Measurements from ENCODE around the gene PIGZ.
"Not testable (repeated sequence)": the region's sequence is repeated elsewhere in the genome, so short reads cannot be mapped to it uniquely, and the experiment has no call there.

The PIGZ gene

DNA sequence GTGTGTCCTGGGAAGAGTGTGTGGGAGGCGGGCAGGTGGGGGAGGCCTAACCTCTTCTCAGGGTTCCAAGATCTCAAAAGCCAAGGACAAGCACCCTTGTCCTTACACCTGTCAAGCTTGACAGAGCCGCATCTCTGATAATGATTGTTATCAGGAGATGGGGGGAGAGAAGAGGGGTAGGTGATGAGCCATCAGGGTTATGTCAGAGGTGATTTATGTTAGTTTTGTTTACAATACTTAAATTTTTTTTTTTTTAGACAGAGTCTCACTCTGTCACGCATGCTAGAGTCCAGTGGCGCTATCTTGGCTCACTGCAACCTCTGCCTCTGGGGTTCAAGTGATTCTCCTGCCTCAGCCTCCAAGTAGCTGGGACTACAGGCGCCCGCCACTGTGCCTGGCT is 18.9 kb downstream of the PIGZ start:
- no peak for DNase-seq (ENCODE audit: low read depth, low spot score)

DNA sequence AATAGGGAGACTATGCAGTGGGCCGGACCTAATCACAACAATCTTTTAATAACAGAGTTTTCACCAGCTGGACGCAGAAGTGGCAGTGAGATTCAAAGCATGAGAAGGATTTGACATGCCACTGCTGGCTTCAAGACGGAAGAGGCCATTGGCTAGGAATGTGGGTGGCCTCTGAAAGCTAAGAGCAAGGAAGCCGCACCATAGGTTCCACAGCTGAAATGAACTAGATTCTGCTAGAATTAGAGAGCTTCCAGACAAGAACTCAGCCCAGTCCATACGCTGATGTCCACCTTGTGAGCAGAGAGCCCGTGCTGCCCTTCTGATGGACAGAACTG is 19.4 kb downstream of the PIGZ start:
- no peak for DNase-seq (ENCODE audit: low read depth, low spot score)

DNA sequence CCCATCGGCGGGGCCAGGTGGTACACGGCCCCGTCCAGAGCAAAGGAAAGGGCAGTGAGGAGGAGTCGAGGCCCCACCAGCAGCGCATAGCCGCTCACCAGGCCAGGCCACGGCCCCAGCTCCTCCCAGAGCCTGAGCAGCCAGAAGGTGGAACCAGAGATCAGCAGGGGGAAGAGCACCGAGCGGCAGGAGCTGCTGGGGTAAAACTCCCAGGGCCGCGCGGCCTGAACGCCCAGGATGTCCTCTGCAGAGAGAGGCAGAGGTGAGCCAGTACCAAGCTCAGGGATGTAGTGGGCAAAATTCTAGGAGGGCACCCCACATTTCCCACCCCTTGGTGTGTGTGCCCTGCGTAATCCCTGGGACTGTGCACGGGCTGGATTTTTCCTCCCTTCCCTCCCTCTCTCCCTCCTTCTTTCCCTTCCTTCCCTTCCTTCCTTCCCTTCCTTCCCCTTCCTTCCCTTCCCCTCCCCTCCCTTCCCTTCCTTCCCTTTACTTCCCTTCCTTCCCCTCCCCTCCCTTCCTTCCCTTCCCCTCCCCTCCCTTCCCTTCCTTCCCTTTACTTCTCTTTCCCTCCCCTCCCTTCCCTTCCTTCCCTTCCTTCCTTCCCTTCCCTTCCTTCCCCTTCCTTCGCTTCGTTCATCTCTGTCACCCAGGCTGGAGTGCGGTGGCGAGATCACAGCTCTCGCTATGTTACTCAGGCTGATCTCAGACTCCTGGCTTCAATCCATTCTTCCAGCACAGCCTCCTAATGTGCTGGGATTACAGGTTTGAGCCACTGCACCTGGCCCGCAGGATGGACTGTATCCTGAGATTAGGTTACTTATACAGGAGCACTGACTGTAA is 20.0 kb downstream of the PIGZ start:
- no peak for DNase-seq (ENCODE audit: low read depth, low spot score)

DNA sequence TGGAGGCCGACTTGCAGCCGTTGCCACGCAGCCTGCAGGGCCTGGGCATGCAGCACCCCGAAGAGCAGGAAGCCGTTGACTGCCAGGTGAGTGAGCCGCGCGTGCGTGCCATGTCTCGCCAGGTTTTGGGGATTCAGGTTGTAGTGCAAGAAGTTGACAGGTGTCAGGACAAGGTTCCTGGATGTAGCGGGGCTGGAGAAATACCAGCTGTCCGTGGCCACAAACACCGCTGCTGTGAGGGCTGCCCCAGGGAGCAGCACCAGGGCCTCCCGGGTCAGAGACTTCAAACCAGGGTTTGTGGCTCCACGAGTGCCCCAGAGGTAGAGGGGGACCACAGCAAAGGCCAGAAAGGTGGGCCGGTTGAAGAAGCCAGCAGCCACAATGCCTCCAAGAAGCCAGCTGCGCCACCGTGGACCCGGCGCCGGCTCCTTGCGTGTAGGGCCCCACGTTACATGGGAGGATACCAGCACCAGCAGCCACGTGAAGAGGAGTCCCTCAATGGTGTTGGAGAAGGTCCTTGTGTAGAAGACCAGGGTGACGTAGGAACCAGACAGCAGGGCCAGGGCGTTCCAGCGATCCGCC is 20.7 kb downstream of the PIGZ start:
- no peak for DNase-seq (ENCODE audit: low read depth, low spot score)

DNA sequence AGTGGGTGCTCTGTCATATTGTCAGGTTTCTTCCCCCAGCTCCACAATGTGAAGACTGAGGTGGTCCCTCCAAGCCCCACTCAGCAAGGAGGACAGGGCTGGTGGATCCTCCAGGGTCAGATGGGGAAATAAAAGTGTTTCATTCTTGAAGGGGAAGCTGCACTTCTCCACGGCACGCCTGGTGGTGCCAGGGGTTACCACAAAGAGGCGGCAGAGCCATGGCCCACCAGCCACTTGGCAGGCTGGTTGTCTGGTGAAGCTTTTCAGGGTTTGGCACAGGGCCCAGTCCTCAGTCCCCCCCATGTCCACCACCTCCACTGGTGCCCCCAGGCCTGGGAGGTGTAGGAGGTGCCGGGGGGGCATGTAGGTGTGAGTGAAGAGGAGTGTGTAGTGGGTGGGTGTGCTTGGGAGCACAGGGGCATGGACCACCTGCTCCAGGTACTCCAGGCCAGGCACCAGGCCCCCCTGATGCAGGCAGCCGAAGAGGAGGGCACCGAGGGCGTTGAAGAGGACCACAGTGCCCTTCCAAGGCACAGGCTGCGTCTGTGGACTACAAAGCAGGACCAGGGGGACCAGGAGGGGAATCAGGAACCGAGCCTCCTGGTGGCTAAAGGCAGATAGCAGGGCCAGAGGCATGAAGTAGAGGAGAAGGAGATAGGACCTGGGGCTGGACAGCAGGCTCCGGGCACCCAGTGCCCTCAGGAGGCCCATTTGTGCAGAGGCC is 21.3 kb downstream of the PIGZ start:
- DNase-seq (ENCODE audit: low read depth, low spot score): no peak

DNA sequence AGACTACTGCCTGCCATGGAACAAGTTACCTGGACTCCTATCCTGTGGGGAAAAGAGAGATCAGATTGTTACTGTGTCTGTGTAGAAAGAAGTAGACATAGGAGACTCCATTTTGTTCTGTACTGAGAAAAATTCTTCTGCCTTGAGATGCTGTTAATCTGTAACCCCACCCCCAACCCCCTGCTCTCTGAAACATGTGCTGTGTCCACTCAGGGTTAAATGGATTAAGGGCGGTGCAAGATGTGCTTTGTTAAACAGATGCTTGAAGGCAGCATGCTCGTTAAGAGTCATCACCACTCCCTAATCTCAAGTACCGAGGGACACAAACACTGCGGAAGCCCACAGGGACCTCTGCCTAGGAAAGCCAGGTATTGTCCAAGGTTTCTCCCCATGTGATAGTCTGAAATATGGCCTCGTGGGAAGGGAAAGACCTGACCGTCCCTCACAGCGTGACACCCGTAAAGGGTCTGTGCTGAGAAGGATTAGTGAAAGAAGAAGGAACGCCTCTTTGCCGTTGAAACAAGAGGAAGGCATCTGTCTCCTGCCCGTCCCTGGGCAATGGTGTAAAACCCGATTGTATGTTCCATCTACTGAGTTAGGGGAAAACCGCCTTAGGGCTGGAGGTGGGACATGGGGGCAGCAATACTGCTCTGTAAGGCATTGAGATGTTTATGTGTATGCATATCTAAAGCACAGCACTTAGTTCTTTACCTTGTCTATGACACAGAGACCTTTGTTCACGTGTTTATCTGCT is 24.4 kb downstream of the PIGZ start:
- DNase-seq (ENCODE audit: low read depth, low spot score): not testable (repeated sequence)

DNA sequence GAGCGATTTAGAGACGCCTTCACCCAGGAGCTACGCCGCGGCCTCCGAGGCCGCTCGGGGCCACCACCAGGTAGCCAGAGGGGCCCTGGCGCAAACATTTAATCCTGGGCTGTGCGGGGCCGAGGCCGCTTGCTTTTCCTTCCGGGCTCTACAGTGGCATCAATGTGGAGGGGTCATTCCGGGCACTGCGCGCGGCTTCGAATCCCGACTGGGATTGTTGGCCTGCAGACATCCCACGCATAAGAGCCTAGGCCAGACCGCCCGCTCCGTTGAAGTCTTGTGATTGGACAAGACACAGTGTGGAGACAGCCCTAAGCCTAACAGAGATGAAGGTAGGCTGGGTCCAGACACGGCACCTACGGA is 25.7 kb downstream of the PIGZ start:
- no peak for DNase-seq (ENCODE audit: low read depth, low spot score)

DNA sequence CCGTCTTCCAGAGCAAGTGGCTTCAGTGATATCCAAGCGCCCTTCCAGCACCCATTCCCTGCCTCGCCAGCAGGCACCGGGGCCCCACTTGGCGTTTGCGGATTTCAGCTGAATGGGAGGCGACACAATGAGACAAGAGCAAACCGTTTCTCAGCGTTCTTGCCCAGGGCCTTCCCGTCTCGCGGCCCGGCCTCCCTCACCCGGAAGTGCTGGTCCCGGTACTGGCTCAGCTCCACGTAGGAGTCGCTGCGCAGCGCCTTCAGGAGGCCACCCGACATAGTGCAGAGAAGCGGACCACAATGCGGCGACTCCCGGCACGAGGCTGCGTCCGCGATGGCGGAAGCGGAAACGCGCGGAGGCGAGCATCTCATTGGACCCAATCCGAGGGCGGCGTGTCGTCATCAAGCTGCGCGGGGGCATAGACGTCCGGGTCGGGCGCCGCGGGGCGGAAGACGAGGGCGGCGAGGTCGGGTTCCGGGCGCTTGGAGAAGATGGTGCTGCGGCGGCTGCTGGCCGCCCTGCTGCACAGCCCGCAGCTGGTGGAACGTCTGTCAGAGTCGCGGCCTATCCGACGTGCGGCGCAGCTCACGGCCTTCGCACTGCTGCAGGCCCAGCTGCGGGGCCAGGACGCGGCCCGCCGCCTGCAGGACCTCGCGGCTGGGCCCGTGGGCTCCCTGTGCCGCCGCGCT is 26.3 kb downstream of the PIGZ start, which contains the start of gene NCBP2:
TSS of gene NCBP2 (minus strand) at position 303 of the 689 bp plus-strand sequence. CDS start at position 278, 25 bp downstream.
- DNase-seq (ENCODE audit: low read depth, low spot score): peak; percentile 93

DNA sequence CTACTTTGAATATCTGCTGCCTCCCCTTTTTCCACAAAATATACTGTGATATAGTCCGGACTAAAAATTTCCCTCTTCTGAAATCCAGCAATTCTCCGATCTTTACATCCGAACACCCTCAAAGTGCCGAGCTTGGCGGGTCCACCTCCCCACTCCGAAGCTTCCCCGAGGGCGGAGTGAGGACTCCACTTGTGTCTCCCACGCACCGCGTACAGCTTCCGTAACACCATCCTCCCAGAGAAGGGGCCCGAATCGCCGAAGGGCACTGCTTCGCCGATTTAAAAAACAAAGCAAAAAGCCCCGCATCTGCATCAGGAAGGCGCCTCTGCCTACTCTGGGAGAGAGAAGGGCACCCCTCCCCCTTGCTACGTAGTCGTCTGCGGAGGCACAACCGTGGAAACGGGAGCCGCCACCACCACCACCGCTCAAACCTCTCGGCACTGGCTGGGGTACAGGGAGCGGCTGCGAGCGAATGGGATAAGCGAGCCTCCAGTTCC is 26.9 kb downstream of the PIGZ start:
- no peak for DNase-seq (ENCODE audit: low read depth, low spot score)

DNA sequence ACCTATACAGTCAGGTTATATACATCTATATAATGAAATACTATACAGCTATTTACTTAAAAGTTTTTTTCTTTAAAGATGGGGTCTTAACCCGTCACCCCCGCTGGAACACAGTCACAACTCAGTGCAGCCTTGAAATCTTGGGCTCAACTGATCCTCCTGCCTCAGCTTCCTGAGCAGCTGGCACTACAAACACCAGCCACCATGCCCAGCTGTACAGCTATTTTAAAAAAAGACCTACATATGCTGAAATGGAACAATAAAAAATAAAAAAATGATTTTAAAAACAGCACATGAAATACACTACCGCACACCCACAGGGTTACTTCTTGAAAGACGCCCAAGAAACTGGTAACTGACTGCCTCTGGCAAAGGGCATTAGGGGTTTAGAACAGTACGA is 30.1 kb downstream of the PIGZ start:
- DNase-seq (ENCODE audit: low read depth, low spot score): no peak

DNA sequence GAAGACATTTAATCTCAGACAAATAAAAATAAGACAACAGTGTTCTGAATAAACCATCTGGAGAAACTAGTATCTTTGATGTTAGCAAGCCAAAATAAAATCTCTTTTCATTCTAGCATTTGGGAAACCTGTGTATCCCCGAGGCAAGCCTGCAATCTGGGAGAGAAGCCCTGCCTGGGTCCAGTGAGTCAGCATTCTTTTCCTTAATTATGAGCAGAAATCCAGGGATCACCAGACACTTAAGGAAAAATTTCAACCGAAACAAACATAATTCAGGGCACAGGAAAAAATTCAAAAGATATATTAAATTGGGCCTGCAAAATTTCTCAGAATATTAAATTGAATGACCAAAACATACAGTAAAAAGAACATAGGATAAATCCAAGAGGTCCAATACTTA is 30.5 kb downstream of the PIGZ start:
- no peak for DNase-seq (ENCODE audit: low read depth, low spot score)

DNA sequence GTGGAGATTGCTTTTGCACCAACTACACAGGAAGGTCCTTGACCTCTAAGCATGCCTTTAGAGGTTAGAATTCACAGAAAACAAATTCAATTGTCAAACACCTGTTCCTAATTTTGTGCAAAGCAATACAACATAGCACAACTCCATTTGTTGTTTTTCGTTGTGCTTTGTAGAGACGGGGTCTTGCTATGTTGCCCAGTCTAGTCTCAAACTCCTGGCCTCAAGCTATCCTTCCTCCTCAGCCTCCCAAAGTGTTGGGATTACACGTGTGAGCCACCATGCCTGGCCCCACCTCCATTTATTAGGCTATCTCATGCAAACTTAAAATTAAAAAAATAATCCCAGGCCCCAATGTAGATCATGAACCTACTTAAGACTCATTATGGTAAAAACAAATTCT is 32.3 kb downstream of the PIGZ start:
- no peak for DNase-seq (ENCODE audit: low read depth, low spot score)

DNA sequence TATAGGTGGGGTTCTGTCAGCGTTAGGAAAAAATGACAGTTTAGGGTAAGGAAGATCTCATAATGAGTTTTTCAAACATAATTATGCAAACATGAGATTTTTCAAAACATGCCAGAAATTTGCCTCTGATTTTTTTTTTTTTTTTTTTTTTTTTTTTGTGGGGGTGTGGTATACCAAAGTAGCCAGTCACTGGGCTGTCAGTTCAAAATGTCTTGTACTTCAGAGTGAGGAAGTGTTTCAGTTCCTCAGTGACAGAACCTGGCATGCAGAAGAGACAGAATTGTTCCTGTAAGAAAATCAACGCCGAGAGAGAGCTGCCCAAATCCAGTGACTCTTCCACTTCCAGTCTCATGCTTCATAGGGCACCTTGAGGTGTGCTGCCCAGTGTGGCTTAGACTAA is 36.0 kb downstream of the PIGZ start:
- no peak for DNase-seq (ENCODE audit: low read depth, low spot score)

DNA sequence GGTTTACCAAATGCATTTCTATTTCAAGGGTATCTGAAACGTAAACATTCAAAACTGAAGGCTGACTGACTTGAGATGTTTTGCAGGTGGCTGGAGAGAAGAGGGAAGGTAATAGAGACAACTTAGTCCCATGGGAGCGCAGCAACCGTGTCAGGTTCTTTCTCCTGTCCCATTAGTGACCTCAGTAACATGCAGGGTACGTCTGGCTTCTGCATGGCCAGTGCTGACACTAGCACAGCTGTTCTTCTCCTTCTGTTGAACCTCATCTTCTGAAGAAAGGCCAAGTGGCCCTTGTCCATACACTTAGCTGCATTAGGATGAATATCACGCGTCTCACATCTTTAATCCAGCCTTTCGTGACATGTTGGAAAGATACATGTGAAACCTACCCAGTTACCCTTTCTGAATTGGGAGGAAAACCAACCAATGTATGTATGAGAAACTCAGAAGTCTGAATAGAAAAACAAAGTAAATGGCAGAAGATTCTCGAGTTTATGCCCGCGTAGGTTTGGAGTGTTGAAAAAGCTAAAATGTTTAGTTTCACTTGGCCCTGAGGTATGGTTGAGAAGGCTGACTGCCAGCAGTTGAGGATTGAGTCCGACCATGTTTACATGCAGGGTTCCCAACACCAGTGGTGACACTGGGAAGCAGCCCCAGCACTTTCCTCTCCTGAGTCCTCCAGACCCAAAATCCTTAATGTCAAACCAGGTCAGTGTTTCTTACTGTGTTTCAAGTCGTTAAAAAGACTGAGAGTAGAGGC is 36.6 kb downstream of the PIGZ start:
- DNase-seq (ENCODE audit: low read depth, low spot score): no peak

DNA sequence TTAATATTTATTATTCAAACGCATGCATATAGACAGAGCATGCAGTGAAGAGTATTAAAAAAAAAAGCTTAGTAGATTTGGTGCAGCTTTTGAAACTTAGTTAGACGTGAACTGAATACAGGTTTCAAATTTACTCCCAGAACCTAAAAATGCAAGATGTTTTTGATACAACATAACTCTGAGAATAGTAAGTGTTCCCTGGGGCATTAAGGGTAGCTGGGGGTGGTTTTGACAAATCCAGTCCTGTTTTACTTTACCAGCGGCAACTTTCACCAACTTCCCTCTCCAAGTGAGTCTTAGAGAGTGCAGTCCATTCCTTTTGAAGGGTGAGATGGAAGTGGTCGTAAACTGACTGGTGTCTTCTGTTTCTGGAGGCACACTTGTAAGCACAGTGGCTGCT is 37.5 kb downstream of the PIGZ start:
- DNase-seq (ENCODE audit: low read depth, low spot score): no peak

DNA sequence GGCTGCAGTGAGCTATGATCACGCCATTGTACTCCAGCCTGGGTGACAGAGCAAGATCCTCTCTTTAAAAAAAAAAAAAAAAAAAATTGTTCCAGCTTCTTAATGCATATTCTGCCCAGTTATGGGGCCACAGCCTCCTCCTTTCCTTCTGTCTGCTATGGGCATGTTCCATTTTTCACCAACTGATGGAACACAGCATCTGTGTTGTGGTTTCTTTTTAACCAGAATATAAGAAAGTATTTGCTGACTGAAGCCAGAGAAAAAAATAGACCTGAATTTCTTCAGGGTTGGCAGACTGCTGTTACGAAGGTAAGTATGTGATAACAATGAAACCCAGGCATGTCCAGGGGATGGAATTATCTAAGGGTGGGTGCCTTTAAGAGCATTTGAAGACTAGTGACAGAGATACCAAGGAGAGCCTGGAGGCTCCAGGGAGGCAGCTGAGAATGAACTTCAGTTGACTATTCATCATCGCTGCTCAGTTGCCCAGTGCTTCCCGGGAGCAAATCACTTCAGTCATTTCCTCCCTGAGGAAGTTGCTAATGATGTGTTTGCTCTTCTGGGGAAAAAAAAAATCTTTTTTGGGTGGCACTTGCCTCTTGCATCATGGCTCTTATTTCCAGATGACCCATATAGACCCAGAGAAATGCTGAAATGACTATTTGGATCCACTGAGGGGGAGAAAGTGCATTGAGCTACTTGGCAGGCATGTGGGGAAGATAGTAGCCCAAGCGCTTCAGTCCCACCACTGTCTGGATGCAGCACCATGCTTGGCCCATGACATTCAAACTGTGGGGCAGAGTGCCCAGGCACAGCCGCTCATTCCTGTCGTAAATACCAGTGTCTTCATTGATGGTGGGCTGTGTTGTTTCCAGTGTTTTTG is 40.8 kb downstream of the PIGZ start:
- DNase-seq (ENCODE audit: low read depth, low spot score): no peak

DNA sequence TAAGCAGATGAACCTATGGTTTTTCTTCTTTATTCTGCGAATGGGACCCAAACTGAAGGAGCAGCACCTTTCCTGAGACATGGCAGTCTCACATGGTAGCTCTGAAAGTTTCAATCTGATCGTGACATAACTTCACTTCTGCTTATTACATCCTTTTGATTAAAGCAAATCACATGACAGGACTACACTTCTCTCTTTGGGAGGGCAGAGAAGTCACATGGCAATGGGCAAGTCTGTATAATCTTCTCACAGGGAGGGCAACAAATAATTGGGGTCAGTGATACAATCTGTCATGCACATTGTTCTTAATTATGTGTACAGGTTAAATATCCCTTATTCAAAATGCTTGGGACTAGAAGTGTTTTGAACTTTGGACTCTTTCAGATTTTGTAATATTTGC is 47.9 kb downstream of the PIGZ start:
- no peak for DNase-seq (ENCODE audit: low read depth, low spot score)

DNA sequence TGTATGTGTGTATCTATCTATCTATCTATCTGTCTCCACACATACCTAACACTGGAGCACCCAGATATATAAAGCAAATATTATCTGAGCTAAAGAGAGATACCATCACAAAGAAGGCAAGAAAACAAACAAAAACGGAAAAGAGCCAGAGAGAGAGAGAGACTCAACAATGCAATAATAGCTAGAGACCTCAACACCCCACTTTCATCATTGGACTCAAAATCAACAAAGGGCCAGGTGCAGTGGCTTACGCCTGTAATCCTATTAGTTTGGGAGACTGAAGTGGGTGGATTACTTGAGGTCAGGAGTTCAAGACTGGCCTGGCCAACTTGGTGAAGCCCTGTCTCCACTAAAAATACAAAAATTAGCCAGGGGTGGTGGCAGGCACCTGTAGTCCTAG is 49.7 kb downstream of the PIGZ start:
- no peak for DNase-seq (ENCODE audit: low read depth, low spot score)

DNA sequence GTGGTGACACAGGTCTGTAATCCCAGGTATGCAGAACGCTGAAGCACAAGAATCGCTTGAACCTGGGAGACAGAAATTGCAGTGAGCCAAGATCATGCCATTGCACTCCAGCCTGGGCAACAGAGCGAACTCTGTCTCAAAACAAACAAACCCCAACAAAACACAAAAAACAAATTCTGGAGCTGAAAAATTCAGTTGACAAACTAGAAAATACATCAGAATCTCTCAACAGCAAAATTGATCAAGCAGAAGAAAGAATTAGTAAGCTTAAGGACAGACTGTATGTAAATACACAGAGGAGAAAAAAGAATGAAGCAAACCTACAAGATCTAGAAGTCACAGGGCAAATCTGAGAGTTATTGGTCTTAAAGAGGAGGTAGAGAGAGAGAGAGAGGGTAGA is 51.6 kb downstream of the PIGZ start:
- no peak for DNase-seq (ENCODE audit: low read depth, low spot score)

DNA sequence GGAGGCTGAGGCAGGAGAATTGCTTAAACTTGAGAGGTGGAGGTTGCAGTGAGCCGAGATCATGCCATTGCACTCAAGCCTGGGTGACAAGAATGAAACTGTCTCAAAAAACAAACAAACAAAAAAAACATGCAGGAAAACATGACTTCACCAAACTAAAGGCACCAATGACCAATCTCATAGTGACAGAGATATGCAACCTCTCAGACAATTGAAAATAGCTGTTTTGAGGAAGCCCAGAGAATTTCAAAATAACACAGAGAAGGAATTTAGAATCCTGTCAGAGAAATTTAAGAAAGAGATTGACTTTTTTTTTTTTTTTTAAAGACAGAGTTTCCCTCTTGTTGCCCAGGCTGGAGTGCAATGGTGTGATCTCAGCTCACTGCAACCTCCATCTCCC is 52.4 kb downstream of the PIGZ start:
- no peak for DNase-seq (ENCODE audit: low read depth, low spot score)

All from iPS DF 19.7 (cell line).